HG02642 (cell line): ENCODE results near the gene MCF2L.

Source experiments
- ATAC-seq: cut with Tn5 transposase; IDR thresholded peaks from one replicate; pipeline ENCODE4 v1.9.1; 2021; ENCODE audit warnings: mild to moderate bottlenecking; ENCODE audit not compliant: unreplicated experiment, poor library complexity

MCF2L gene

GRCh38 chr13:113058129-113058987, 89.3 kb downstream of the MCF2L start:
- ATAC-seq: no peak

DNA sequence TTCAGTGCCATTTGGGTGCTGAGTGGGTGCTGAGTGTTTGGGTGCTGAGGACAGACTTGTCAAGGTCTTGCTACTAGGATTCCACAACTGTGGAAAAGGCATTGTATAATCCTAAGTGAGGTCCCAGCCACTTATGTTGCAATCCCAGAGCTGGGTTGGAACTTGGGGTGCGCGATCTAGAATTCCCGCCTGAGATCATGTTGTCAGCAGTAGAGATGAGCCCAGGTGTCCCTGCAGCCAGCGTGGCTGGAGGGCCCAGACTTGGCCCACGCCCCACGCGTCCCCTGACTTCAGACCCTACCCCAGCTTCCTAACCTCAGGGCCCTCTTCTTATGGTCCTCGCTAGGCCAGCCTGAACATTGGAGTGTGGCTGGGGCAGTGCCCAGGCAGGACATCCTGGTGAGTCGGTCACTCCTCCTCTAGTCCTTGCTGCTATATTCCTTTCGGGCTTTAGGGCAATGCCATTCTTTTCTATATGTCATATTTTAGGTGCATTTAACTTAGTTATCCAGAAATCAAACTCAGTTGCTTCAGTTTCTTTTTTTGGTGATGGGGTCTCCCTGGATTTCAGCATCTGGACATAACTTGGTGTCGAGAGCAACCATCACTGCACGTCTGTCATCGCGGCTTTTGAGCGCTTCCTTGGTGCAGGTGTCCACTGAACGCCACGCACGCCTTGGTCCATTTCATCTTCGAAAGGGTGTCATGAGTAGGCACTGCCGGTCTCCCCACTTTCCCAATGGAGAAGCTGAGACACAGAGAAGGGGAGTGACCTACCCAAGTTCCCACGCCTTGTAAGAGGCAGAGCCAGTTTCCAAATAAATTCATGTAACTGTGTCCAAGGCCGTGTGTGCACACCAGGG, 90.2 kb downstream of the MCF2L start:
- no peak for ATAC-seq

DNA sequence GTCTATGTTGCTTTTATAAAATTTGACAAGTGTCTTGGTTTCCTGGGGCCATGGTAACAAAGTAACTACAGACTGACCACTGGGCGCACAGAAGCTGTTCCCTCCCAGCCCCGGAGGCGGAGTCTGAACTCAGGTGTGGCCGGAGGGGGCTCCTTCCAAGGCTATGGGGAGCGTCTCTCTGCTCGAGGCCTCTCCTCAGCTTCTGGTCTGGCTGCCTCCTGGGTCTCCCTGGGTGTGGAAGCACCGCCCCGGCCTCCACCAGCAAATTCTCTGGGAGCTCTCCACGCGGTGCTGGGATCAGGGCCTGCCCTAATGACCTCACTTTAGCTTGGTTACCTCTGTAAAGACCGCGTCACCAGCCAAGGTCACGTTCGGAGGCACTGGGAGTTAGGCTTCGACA, 90.9 kb downstream of the MCF2L start:
- ATAC-seq: no peak

DNA sequence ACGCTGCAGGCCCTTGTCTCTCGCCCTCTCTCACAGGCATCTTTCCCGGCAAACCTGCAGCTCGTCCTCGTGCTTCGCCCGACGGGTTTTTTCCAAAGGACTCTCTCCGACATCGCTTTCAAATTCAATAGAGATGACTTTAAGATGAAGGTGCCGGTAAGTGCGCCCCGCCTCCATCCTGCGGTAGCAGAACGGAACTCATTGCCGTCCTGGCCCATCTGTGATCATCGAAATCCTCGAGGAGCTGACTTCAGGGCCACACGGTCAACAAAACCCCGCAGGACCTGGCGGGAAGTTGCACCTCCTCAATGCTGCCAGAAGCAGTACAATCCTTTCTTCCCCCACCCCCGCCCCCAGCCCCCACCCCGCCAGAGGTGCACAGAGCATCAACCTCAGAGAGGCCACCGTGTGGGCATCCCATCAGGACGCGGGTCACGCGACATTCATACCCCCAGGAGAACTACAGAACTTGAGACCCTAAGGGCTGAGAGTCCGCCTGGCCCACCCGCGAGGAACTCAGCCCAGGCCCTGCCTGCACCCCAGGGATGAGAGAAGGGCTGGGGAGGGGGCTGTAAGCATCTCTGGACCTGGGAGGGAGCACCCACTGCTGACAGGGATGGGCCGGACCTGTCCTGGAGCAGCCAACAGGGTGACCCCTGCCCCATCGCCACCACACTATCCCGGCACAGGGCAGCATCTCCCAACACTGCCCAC, 91.7 kb downstream of the MCF2L start:
- ATAC-seq: no peak

DNA sequence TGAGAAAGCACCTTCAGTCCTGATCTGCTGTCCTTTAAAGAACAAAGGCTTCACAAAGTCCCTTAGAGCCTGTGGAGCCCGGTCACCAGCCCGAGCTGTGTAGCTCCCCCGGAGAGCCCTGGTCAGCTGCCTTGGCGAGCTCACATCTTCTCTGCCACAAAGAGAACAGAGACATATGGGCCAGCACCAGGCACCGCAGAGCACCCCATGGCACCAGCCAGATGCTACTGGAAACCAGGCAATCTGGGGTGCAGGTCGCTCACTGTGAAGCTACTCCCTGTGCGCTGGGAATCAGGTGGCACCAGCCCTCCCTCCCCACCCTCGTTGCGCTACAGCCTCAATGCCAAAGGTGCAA, 92.2 kb downstream of the MCF2L start:
- no peak for ATAC-seq

- ATAC-seq: no peak
These were observed 92.9 kb downstream of the MCF2L start for GRCh38 chr13:113061796-113062425.

- ATAC-seq: no peak
These were observed 93.7 kb downstream of the MCF2L start for GRCh38 chr13:113062691-113063090.

DNA sequence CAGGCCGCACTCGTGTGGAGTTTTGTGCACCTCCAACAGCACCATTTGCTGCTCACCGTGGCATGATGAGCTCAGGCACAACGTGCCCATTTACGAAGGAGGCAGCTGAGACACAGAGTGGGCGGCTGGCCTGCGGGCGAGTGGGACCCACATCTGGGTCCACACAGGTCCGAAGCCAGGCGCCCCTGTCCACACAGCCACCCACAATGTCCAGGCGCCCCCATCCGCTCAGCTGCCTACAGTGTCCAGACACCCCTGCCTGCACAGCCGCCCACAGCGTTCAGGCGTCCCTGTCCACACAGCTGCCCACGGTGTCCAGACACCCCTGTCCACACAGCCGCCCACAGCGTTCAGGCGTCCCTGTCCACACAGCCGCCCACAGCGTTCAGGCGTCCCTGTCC, 94.1 kb downstream of the MCF2L start:
- ATAC-seq: no peak

- no peak for ATAC-seq
These were observed 95.1 kb downstream of the MCF2L start for GRCh38 chr13:113064000-113064533.

DNA sequence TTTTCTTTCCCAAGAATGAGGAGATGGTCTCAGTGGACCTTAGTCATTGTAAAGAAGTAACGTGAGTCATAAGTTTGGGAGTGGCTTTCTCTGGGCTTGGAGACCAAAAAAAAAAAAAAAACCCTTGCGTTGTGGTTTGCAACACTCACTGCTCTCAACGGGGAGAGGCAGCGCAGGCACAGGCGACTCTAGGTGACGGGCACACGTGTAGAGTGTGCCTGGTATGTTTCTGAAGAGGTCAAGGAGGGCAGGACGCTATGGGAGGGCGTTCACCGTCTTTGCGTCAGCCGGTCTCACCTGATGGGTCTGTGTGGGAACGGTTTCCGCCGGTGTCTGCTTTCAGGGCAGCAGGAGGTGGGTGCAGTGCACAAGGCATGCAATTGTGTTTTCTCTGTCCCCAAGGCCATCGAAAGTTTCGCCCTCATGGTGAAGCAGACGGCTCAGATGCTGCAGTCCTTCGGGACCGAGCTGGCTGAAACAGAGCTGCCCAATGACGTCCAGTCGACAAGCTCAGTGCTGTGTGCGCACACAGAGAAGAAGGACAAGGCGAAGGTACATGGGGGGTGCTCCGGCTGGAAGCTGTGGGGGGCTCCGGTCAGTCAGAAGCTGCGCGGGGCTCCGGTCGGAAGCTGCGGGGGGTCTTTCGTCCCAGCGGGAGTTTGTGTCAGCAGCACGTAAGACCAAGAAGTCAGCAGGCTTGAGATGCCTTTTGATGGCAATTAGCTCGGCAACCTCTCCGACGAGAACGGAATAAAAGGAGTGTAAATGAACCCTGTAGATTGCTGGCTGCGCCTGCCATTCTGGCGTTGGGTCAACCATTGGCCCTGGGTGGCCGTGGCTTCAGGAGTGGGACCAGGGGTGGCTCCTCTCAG, 95.8 kb downstream of the MCF2L start:
- no peak for ATAC-seq

- ATAC-seq: no peak
These were observed 96.6 kb downstream of the MCF2L start for GRCh38 chr13:113065406-113066141.

DNA sequence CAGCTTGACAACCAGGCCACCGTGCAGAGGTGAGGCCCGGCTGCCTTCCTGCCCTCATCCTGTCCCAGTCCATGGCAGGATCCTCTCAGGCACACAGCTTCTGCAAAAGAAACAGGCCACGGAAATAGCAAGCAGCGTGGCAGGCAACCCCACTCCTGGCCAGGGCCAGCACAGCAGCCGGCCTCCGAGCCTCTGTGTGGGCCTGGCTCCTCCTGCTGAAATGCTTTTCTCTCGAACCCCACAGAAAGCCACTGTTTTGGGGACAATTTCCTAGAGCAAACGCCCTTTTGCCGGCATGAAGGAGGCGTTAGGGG, 97.1 kb downstream of the MCF2L start:
- no peak for ATAC-seq

DNA sequence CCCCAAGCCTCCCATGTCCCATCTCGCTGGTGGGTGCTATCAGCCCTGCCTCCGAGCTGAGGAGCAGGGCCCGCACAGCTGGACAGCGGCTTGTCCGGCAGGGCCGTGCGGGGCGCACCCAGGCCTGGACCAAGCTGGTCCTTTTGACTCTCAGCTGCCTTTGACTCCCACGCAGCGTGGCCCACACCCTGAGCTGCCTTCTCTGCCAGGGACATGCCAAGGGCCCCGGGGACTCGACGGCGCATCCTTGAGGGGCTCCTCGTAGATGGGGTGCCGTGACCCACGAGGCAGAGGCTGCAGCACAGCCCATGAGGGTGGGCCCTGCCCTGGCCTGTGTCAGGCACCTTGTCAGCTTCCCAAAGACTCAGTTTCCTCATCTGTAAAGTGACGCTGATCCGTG, 97.7 kb downstream of the MCF2L start:
- ATAC-seq: no peak

DNA sequence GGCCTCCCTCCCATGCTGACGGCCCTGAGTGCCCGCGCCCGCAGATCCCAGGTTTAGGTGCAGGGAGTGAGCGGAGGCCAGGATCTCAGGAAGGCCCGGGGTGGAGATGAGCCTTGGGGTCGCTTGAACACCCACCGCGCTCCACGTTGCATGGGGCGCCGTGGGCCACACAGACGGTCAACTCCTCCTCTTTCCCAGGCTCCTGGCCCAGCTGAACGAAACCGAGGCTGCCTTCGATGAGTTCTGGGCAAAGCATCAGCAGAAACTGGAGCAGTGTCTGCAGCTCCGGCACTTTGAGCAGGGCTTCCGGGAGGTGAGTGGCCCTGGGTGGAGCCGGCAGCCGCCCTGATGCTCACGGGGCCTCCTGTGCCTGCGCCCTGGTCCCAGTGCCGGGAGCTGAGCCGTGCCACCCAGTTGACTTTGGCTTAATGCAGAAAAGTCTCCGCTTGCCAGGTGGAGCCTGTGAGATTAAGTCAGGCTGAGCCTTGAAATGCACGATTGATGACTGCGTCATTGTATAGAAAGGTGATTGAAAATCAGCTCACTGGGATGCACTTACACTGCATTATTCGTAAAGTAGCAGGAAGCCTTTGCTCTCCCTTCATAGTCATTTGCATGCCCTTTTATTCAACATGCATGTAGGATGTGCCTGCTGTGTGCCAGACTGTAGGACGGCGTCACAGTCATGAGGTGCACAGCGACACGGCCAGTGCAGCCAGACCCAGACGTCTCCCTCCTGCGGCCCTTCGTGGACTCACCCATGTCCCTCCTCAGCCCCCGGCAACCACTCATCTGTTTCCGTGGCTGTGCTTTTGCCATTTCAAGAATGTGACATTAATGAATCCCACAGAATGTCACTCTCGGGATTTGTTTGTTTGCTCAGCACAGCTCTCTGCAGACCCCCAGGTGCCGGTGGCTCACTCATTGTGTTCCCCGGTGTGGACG, 101.1 kb downstream of the MCF2L start:
- no peak for ATAC-seq

- no peak for ATAC-seq
These were observed 101.8 kb downstream of the MCF2L start for GRCh38 chr13:113070855-113071254.

DNA sequence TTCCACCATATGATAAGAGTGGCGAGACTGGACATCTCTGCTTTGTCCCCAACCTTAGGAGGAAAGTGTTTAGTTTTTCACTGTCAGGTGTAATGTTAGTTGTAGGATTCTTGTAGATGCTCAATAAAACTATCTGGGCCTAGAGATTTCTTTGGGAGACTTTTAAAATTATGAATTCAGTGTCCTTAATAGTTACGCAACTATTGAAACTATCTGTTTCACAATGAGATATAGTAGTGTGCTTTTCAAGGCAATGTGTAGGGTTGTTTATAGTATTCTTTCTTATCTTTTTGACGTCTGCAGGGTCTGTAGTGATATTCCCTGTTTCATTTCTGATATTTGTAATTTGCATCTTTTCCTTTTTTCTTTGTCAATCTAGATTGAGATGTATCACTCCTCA, 103.4 kb downstream of the MCF2L start:
- ATAC-seq: no peak

GRCh38 chr13:113073942-113074341, 104.9 kb downstream of the MCF2L start:
- ATAC-seq: no peak

GRCh38 chr13:113074401-113074800, 105.4 kb downstream of the MCF2L start:
- ATAC-seq: no peak
